Measurements from ENCODE around the gene SMIM44.

DNA sequence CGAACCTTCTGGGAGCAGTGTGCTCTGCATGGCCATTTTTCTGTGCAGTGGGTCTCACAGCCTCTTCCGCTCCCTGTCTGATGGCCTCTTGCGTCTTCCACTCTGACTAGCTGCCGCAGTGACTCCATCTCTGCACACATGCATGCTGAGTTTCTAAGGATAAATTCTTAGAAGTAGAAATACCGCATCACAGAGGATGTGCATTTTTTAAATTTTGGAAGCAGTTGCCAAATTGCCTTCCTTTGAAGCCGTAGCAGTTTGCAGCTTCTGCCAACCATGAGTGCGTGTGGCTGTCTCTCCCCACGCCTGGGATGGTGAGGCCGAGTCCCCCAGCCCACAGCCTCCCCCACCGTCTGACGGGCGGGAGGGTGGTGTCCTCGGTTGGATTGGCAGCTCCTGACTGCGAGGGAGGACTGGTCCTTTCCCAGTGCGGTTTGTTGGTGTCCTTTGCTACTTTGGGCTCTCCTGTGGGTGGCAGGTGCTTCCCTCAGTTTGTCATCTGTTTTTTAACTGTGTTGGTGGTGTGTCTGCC is 32.7 kb upstream of the SMIM44 start:
- TF ChIP-seq HNRNPLL (IDR thresholded peaks at IDR 0.05; ENCODE audit: low read depth, low read length, poor library complexity, severe bottlenecking) (no peak), FOXP1 (CRISPR knock-in tag; IDR thresholded peaks at IDR 0.05) (no peak), FOSL1 (tag; conservative IDR thresholded peaks at IDR 0.05) (no peak), POLR2AphosphoS5 (IDR thresholded peaks at IDR 0.05; ENCODE audit: control insufficient read depth, insufficient read depth, low read depth, low read length) (no peak), ZFP36 (IDR thresholded peaks at IDR 0.05; ENCODE audit: low read depth, low read length, partially characterized antibody) (no peak), KLF10 (CRISPR knock-in tag; IDR thresholded peaks at IDR 0.05) (no peak), FOXM1 (IDR thresholded peaks at IDR 0.05; ENCODE audit: low read depth) (no peak), FOXM1 (CRISPR knock-in tag; IDR thresholded peaks at IDR 0.05; ENCODE audit: low read depth) (no peak), POU5F1 (IDR thresholded peaks at IDR 0.05; ENCODE audit: borderline replicate concordance, low read depth, low read length, partially characterized antibody) (no peak)
- TF ChIP-seq, protein P1, sequence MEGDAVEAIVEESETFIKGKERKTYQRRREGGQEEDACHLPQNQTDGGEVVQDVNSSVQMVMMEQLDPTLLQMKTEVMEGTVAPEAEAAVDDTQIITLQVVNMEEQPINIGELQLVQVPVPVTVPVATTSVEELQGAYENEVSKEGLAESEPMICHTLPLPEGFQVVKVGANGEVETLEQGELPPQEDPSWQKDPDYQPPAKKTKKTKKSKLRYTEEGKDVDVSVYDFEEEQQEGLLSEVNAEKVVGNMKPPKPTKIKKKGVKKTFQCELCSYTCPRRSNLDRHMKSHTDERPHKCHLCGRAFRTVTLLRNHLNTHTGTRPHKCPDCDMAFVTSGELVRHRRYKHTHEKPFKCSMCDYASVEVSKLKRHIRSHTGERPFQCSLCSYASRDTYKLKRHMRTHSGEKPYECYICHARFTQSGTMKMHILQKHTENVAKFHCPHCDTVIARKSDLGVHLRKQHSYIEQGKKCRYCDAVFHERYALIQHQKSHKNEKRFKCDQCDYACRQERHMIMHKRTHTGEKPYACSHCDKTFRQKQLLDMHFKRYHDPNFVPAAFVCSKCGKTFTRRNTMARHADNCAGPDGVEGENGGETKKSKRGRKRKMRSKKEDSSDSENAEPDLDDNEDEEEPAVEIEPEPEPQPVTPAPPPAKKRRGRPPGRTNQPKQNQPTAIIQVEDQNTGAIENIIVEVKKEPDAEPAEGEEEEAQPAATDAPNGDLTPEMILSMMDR (IDR thresholded peaks at IDR 0.05 in 2 of 3, conservative IDR thresholded peaks at IDR 0.05 in 1 of 3; ENCODE audit: insufficient read depth in 2 of 3, low read depth in 1 of 3, low read length in 3 of 3), result no peak

Measured in K562 (cell line).